Upper lobe of left lung (tissue), 6 donors: ENCODE results near the gene GIPC1. TPM values are rescaled to one million over a fixed set of nuclear protein-coding genes. Genes with fewer than 3 reads are reported as not detected.

ENCODE experiments used
- ATAC-seq, 2 donors: fragments of 200-7000 bp; cut with Tn5 transposase; one replicate each; pipeline ENCODE4 v1.9.1; 2022; ENCODE audit warnings: mild to moderate bottlenecking in 2 of 2, moderate library complexity in 2 of 2; ENCODE audit not compliant: low FRiP score in 2 of 2
- DNase-seq, 2 donors: peaks; one replicate each; pipeline ENCODE4 v3.0.0-alpha.2; 2019 to 2020
- H3K27ac ChIP-seq, 4 donors: fragments of 200-600 bp; sonication (generic); one replicate each; pipeline ENCODE4 v1.5.1; 2016 to 2019
- H3K27me3 ChIP-seq, 4 donors: fragments of 200-600 bp; sonication (generic); one replicate each; pipeline ENCODE4 v1.5.1; 2017 to 2019
- H3K36me3 ChIP-seq, 4 donors: fragments of 200-600 bp; sonication (generic); one replicate each; pipeline ENCODE4 v1.5.1; 2016 to 2019
- H3K4me1 ChIP-seq, 4 donors: fragments of 200-600 bp; sonication (generic); one replicate each; pipeline ENCODE4 v1.5.1; 2018 to 2019
- H3K4me3 ChIP-seq, 4 donors: fragments of 200-600 bp; sonication (generic); one replicate each; pipeline ENCODE4 v1.5.1; 2017 to 2019; ENCODE audit warnings: mild to moderate bottlenecking in 2 of 4, moderate library complexity in 1 of 4
- H3K9me3 ChIP-seq, 4 donors: fragments of 200-600 bp; sonication (generic); one replicate each; pipeline ENCODE4 v1.5.1; 2018 to 2019
- CTCF ChIP-seq, 6 experiments: fragments of 450-650 bp in 4 of 6; fragments of 200-600 bp in 2 of 6; sonication (generic) in 2 of 6; IDR thresholded peaks; one replicate each; pipeline ENCODE4 v1.5.1; 2016 to 2019; ENCODE audit warnings: antibody characterized with exemption in 6 of 6
- EP300 ChIP-seq, 4 donors: sonication (generic); formaldehyde crosslinking; IDR thresholded peaks; one replicate each; pipeline ENCODE4 v1.5.1; 2017; ENCODE audit warnings: antibody characterized with exemption in 4 of 4, control low read depth in 2 of 4
- POLR2A ChIP-seq, 4 donors: fragments of 450-650 bp; IDR thresholded peaks; one replicate each; pipeline ENCODE4 v1.5.1; 2016 to 2017; ENCODE audit warnings: antibody characterized with exemption in 4 of 4, mild to moderate bottlenecking in 2 of 4
- POLR2AphosphoS5 ChIP-seq, 2 donors: sonication (generic); formaldehyde crosslinking; IDR thresholded peaks; one replicate each; pipeline ENCODE4 v1.5.1; 2017; ENCODE audit warnings: antibody characterized with exemption in 2 of 2
- WGBS, 2 donors: methylation state at CpG; one replicate each; pipeline ENCODE4 v1.1.5; 2017 to 2018; 5-methylcytosine and 5-hydroxymethylcytosine counted together
- total RNA-seq, 6 donors: library from RNA; depleted of rRNA in 4 of 6; stranded (reverse); fragments of >200 nt in 4 of 6; gene quantifications; one replicate each; pipeline versions ENCODE4 v1.1.0 to v1.2.1, GENCODE V29; 2016 to 2021
- donor health status: DM: no; HTN: no; CAD: no; lungs with moderate emphysema.
- donor health status: DM: no; HTN: yes; CAD: no; lungs with severe emphysema.

GIPC1 gene
- total RNA-seq, 6 donors from 2014 or later, result 103 to 283 (median 152) TPM

- 95 to 96% methylated on average over 7 of the region's 7 CpGs for WGBS, 2 donors
- Histone ChIP-seq H3K27ac (peak overlapping the region in 2 of 4 donors; percentile 91 to 93), H3K4me1 (peaks cover 58 to 75% (median 71%) of the 10 kb centered on the region in 4 donors), H3K36me3 (peaks cover 4 to 33% (median 18%) of the 10 kb centered on the region in 4 donors), H3K9me3 (no peaks in the 10 kb centered on the region), H3K4me3 (no peak overlapping the region), H3K27me3 (no peaks in the 10 kb centered on the region)
- ATAC-seq (no peak), DNase-seq (no peak)
- TF ChIP-seq POLR2A (IDR thresholded peaks at IDR 0.05) (no peak), POLR2AphosphoS5 (IDR thresholded peaks at IDR 0.05) (no peak), CTCF (IDR thresholded peaks at IDR 0.05) (no peak), EP300 (IDR thresholded peaks at IDR 0.05) (no peak)
Observed at GRCh38 chr19:14437578-14438140, 58.3 kb downstream of the GIPC1 start.

- no peaks in the 10 kb centered on the region for H3K27me3 ChIP-seq
- peaks cover 0 to 14% (median 2%) of the 10 kb centered on the region in 4 donors for H3K36me3 ChIP-seq
- DNase-seq (no peak), ATAC-seq (no peak)
- H3K27ac ChIP-seq, result peak overlapping the region; percentile 85 to 93 (median 91)
- peaks cover 62 to 79% (median 71%) of the 10 kb centered on the region in 4 donors for H3K4me1 ChIP-seq
- H3K9me3 ChIP-seq, result no peaks in the 10 kb centered on the region
- peak overlapping the region in 3 of 4 donors; percentile 80 to 96 (median 96) for H3K4me3 ChIP-seq
- TF ChIP-seq EP300 (IDR thresholded peaks at IDR 0.05) (no peak), CTCF (IDR thresholded peaks at IDR 0.05) (no peak), POLR2A (IDR thresholded peaks at IDR 0.05) (no peak), POLR2AphosphoS5 (IDR thresholded peaks at IDR 0.05) (no peak)
- WGBS, 2 donors, result 64 to 83% methylated on average over 16 to 17 of the region's 17 CpGs
Observed at GRCh38 chr19:14435320-14436050, 60.4 kb downstream of the GIPC1 start.

GRCh38 chr19:14434543-14435319, 61.2 kb downstream of the GIPC1 start:
- Histone ChIP-seq H3K27me3 (no peaks in the 10 kb centered on the region), H3K36me3 (peaks cover 0 to 14% (median 2%) of the 10 kb centered on the region in 4 donors), H3K4me3 (peak overlapping the region; percentile 80 to 96 (median 95)), H3K27ac (peak overlapping the region; percentile 85 to 93 (median 91)), H3K9me3 (no peaks in the 10 kb centered on the region), H3K4me1 (peaks cover 54 to 72% (median 64%) of the 10 kb centered on the region in 4 donors)
- WGBS, 2 donors, result 52 to 63% methylated on average over 16 to 18 of the region's 23 CpGs
- peak in 1 of 2 donors; percentile 78 for DNase-seq
- TF ChIP-seq POLR2A (IDR thresholded peaks at IDR 0.05), result peak in 1 of 4 donors; percentile 33
- peak; percentile 71 to 79 for TF ChIP-seq POLR2AphosphoS5 (IDR thresholded peaks at IDR 0.05)
- no peak for TF ChIP-seq CTCF (IDR thresholded peaks at IDR 0.05)
- peak in 2 of 4 donors; percentile 62 to 83 for TF ChIP-seq EP300 (IDR thresholded peaks at IDR 0.05)
- peak; percentile 78 to 83 for ATAC-seq

GRCh38 chr19:14433554-14434501, 62.1 kb downstream of the GIPC1 start:
- TF ChIP-seq CTCF (IDR thresholded peaks at IDR 0.05) (no peak), EP300 (IDR thresholded peaks at IDR 0.05) (no peak), POLR2AphosphoS5 (IDR thresholded peaks at IDR 0.05) (no peak), POLR2A (IDR thresholded peaks at IDR 0.05) (no peak)
- Histone ChIP-seq H3K4me3 (peak overlapping the region; percentile 80 to 96 (median 95)), H3K36me3 (peaks cover 0 to 14% (median 2%) of the 10 kb centered on the region in 4 donors), H3K27me3 (no peaks in the 10 kb centered on the region), H3K9me3 (no peaks in the 10 kb centered on the region), H3K27ac (peak overlapping the region; percentile 85 to 93 (median 91)), H3K4me1 (peaks cover 45 to 63% (median 55%) of the 10 kb centered on the region in 4 donors)
- ATAC-seq (peak; percentile 35 to 41), DNase-seq (peak; percentile 49 to 86)
- 4% methylated on average over 37 of the region's 52 CpGs; no CpG with 5 or more reads in 1 of the 2 donors for WGBS, 2 donors
